ENCODE results near the gene PPP1R36.

GRCh38 chr14:64544607-64545312, 5.0 kb upstream of the PPP1R36 start:
- no peak for TF ChIP-seq POLR2A (IDR thresholded peaks at IDR 0.05; ENCODE audit: low read depth, low read length)
- no peak for TF ChIP-seq TAF1 (IDR thresholded peaks at IDR 0.05; ENCODE audit: borderline replicate concordance, low read depth, low read length)
- TF ChIP-seq POLR2AphosphoS5 (IDR thresholded peaks at IDR 0.05; ENCODE audit: low read depth, low read length), result no peak
